Ovary (tissue), 3 donors: ENCODE data around the gene HS1BP3.

Experiments used
- CTCF ChIP-seq, 3 donors: fragments of 450-650 bp in 2 of 3; fragments of 200-600 bp in 1 of 3; IDR thresholded peaks; one replicate each; pipeline versions ENCODE4 v1.5.1 to v1.8.0; 2016 to 2022; ENCODE audit warnings: antibody characterized with exemption in 3 of 3, mild to moderate bottlenecking in 1 of 3
- POLR2A ChIP-seq: fragments of 450-650 bp; IDR thresholded peaks from one replicate; pipeline ENCODE4 v1.6.1; 2017; ENCODE audit warnings: antibody characterized with exemption, mild to moderate bottlenecking, moderate library complexity
- donor health status: DM: no; HTN: no; CAD: no.

DNA sequence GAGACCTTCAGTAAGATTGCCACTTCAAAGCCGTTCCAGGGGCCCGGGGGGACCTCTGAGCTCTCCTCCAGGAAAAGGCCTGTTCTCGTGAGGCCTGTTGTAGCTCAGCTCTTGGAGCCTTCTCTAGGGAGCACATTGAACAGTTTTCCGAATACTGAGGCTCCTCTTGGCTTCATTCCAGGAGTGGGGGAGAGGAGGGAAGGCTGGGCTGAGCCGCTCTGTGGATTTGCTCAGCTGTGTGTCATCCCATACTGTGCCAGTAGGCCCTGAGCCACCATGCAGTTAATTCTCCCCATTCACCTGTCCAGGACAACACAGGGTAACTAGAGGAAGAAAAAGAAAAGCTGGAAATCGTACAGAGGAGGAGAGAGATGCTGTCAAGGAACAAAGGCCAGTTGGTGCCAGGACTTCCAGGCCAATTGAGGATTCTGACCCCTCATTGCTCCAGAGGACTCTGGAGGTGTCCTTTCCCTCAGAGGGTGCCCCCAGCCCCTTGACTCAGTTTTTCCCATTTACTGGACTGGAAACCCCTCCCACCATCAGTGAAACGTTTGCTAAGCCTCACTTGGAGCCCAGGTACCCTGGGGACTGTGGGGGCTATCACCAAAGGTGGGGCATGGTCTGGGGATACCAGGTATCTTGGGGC, 41.4 kb downstream of the HS1BP3 start:
- TF ChIP-seq CTCF (IDR thresholded peaks at IDR 0.05) (no peak), POLR2A (no peak)
